Liver (tissue), 3 donors: ENCODE data around the gene ATP6V0E2.

Source experiments
- CTCF ChIP-seq: fragments of 150-350 bp; IDR thresholded peaks from 2 replicates; pipeline ENCODE4 v1.5.1; 2017; ENCODE audit warnings: improper control_type of control experiment, low read depth, low read length; ENCODE audit not compliant: missing input control
- FOXA1 ChIP-seq: IDR thresholded peaks from 2 replicates; pipeline ENCODE4 v1.6.1; 2016; ENCODE audit warnings: antibody characterized with exemption
- HNF4G ChIP-seq: IDR thresholded peaks from 2 replicates; pipeline ENCODE4 v1.6.1; 2016; ENCODE audit warnings: antibody characterized with exemption
- RAD21 ChIP-seq, 2 donors: IDR thresholded peaks; 2 replicates each; pipeline ENCODE4 v1.6.1; 2016; ENCODE audit warnings: antibody characterized with exemption in 2 of 2, mild to moderate bottlenecking in 2 of 2
- RXRA ChIP-seq, 2 donors: IDR thresholded peaks; 2 replicates each; pipeline ENCODE4 v1.6.1; 2017 to 2018; ENCODE audit warnings: antibody characterized with exemption in 2 of 2, mild to moderate bottlenecking in 1 of 2
- SP1 ChIP-seq: IDR thresholded peaks from 2 replicates; pipeline ENCODE4 v1.6.1; 2018; ENCODE audit warnings: antibody characterized with exemption, mild to moderate bottlenecking
- TAF1 ChIP-seq: conservative IDR thresholded peaks from 2 replicates; pipeline ENCODE4 v1.6.1; 2016; ENCODE audit warnings: antibody characterized with exemption, mild to moderate bottlenecking
- YY1 ChIP-seq: IDR thresholded peaks from 2 replicates; pipeline ENCODE4 v1.6.1; 2016; ENCODE audit warnings: antibody characterized with exemption, mild to moderate bottlenecking
- ZBTB33 ChIP-seq: IDR thresholded peaks from 2 replicates; pipeline ENCODE4 v1.6.1; 2016; ENCODE audit warnings: antibody characterized with exemption
- TF ChIP-seq, protein P1 (sequence below): IDR thresholded peaks from 2 replicates; pipeline ENCODE4 v1.6.1; 2016; ENCODE audit warnings: antibody characterized with exemption, mild to moderate bottlenecking
- donor health status: healthy.
- donor health status: healthy.

GRCh38 chr7:149838992-149839408 is 34.8 kb upstream of the ATP6V0E2 start:
- no peak for TF ChIP-seq TAF1
- TF ChIP-seq, protein P1, sequence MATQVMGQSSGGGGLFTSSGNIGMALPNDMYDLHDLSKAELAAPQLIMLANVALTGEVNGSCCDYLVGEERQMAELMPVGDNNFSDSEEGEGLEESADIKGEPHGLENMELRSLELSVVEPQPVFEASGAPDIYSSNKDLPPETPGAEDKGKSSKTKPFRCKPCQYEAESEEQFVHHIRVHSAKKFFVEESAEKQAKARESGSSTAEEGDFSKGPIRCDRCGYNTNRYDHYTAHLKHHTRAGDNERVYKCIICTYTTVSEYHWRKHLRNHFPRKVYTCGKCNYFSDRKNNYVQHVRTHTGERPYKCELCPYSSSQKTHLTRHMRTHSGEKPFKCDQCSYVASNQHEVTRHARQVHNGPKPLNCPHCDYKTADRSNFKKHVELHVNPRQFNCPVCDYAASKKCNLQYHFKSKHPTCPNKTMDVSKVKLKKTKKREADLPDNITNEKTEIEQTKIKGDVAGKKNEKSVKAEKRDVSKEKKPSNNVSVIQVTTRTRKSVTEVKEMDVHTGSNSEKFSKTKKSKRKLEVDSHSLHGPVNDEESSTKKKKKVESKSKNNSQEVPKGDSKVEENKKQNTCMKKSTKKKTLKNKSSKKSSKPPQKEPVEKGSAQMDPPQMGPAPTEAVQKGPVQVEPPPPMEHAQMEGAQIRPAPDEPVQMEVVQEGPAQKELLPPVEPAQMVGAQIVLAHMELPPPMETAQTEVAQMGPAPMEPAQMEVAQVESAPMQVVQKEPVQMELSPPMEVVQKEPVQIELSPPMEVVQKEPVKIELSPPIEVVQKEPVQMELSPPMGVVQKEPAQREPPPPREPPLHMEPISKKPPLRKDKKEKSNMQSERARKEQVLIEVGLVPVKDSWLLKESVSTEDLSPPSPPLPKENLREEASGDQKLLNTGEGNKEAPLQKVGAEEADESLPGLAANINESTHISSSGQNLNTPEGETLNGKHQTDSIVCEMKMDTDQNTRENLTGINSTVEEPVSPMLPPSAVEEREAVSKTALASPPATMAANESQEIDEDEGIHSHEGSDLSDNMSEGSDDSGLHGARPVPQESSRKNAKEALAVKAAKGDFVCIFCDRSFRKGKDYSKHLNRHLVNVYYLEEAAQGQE = no peak
- no peak for TF ChIP-seq CTCF
- TF ChIP-seq RAD21 (IDR thresholded peaks at IDR 0.05) = no peak
- no peak for TF ChIP-seq HNF4G
- no peak for TF ChIP-seq ZBTB33
- TF ChIP-seq RXRA (IDR thresholded peaks at IDR 0.05) = no peak
- TF ChIP-seq YY1 = no peak
- no peak for TF ChIP-seq FOXA1
- no peak for TF ChIP-seq SP1
